Measurements from ENCODE around the gene SCUBE2.

DNA sequence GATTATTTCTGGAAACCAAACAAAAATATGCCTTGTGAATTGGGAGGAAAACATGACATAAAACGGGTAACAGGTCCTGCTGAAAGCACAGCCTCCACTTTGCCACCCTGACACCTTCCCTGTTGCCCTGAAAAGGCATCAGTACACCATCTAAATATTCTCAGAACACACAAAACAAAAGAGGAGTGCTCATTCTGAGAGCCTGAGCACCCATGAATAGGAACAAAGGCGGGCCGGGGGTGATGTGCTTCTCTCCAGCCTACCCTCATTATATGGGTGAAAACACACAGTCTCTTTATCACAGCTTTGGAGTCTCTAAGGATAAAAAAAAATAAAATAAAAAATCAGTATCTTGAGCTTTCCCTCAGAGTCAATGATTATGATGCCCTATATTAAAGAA is 19.7 kb downstream of the SCUBE2 start:
- TF ChIP-seq GABPA (IDR thresholded peaks at IDR 0.05 in 1 of 2, conservative IDR thresholded peaks at IDR 0.05 in 1 of 2) (no peak), CTCF (IDR thresholded peaks at IDR 0.05; ENCODE audit: low read depth, low read length, missing input control) (no peak), MAX (IDR thresholded peaks at IDR 0.05) (no peak), REST (IDR thresholded peaks at IDR 0.05) (no peak), RAD21 (IDR thresholded peaks at IDR 0.05) (no peak), TAF1 (conservative IDR thresholded peaks at IDR 0.05) (no peak), JUND (IDR thresholded peaks at IDR 0.05) (no peak), YY1 (IDR thresholded peaks at IDR 0.05) (no peak), HNF4G (IDR thresholded peaks at IDR 0.05) (no peak), ZBTB33 (IDR thresholded peaks at IDR 0.05) (no peak), RXRA (IDR thresholded peaks at IDR 0.05) (no peak)
